ENCODE results near the gene DPH5.
"Not testable (repeated sequence)": the region's sequence is repeated elsewhere in the genome, so short reads cannot be mapped to it uniquely, and the experiment has no call there.

Gene DPH5

GRCh38 chr1:101025657-101026429 is at the start of gene DPH5:
TSS of gene DPH5 (minus strand) at chr1:101025784. CDS start at chr1:101025443, 341 bp downstream.
- peak; percentile 90 for DNase-seq

- DNase-seq = peak; percentile 31
Measured at GRCh38 chr1:101073836-101074235, 48.3 kb upstream of the DPH5 start.

GRCh38 chr1:101071470-101071891 is 45.9 kb upstream of the DPH5 start:
- no peak for DNase-seq

GRCh38 chr1:101069158-101069557 is 43.6 kb upstream of the DPH5 start:
- no peak for DNase-seq

GRCh38 chr1:101066937-101067335 is 41.4 kb upstream of the DPH5 start:
- DNase-seq = not testable (repeated sequence)

- DNase-seq = no peak
Measured at GRCh38 chr1:101066260-101066936, 40.8 kb upstream of the DPH5 start.

GRCh38 chr1:101065575-101065974 is 40.0 kb upstream of the DPH5 start:
- DNase-seq = no peak

GRCh38 chr1:101064697-101065096 is 39.1 kb upstream of the DPH5 start:
- no peak for DNase-seq

- no peak for DNase-seq
Measured at GRCh38 chr1:101060992-101061391, 35.4 kb upstream of the DPH5 start.

- DNase-seq = no peak
Measured at GRCh38 chr1:101059945-101060542, 34.5 kb upstream of the DPH5 start.

GRCh38 chr1:101055623-101056022 is 30.0 kb upstream of the DPH5 start:
- DNase-seq = no peak

GRCh38 chr1:101051688-101052638 is 26.4 kb upstream of the DPH5 start:
- DNase-seq = no peak

GRCh38 chr1:101050869-101051268 is 25.3 kb upstream of the DPH5 start:
- no peak for DNase-seq

GRCh38 chr1:101044749-101045148 is 19.2 kb upstream of the DPH5 start:
- no peak for DNase-seq

- DNase-seq = no peak
Measured at GRCh38 chr1:101044259-101044658, 18.7 kb upstream of the DPH5 start.

GRCh38 chr1:101043776-101044175 is 18.2 kb upstream of the DPH5 start:
- DNase-seq = no peak

- no peak for DNase-seq
Measured at GRCh38 chr1:101041300-101041699, 15.7 kb upstream of the DPH5 start.

GRCh38 chr1:101040666-101041065 is 15.1 kb upstream of the DPH5 start:
- DNase-seq = no peak

- DNase-seq = no peak
Measured at GRCh38 chr1:101039245-101039644, 13.7 kb upstream of the DPH5 start.

GRCh38 chr1:101037316-101037715 is 11.7 kb upstream of the DPH5 start:
- no peak for DNase-seq

- DNase-seq = no peak
Measured at GRCh38 chr1:101033017-101033416, 7.4 kb upstream of the DPH5 start.

GRCh38 chr1:101032129-101032528 is 6.5 kb upstream of the DPH5 start:
- DNase-seq = not testable (repeated sequence)

GRCh38 chr1:101030881-101031280 is 5.3 kb upstream of the DPH5 start:
- DNase-seq = no peak

Data from COR-L47 (cell line).